Panc1 (cell line): Measurements from ENCODE around the gene ZNF316. TPM values are rescaled to one million over a fixed set of nuclear protein-coding genes. Genes with fewer than 3 reads are reported as not detected.

Experiments used
- ATAC-seq: fragments of 200-7000 bp; cut with Tn5 transposase; 2 replicates; pipeline ENCODE4 v1.9.1; 2020; ENCODE audit warnings: mild to moderate bottlenecking, moderate library complexity
- BruUV-seq: library from RNA; stranded (reverse); fragments of 400-500 nt; replicated peaks from 2 replicates; lab custom pipeline; 2021; lab: Mats Ljungman, UMichigan
- CTCF ChIA-PET: fragments of 300-600 bp; sonication (Branson Sonifier 250); formaldehyde crosslinking; loops from one replicate; lab custom pipeline; 2022; ENCODE audit warnings: antibody characterized with exemption; lab: Charles Lee
- POLR2A ChIA-PET: fragments of 300-600 bp; sonication (Branson Sonifier 250); formaldehyde crosslinking; loops from one replicate; lab custom pipeline; 2022; ENCODE audit warnings: antibody characterized with exemption; lab: Charles Lee
- DNase-seq: peaks from one replicate; pipeline ENCODE4 v3.0.0-alpha.2; 2010; ENCODE audit warnings: low read depth, low spot score
- H3K27ac ChIP-seq: 2 replicates; pipeline ENCODE4 v1.5.1; 2011; ENCODE audit warnings: mild to moderate bottlenecking, low read length, inconsistent platforms
- H3K27me3 ChIP-seq: fragments of 200-500 bp; sonication (Bioruptor generic); 2 replicates; pipeline ENCODE4 v1.6.0; 2014; ENCODE audit warnings: low read length, inconsistent platforms; ENCODE audit not compliant: control insufficient read depth, insufficient read depth
- H3K36me3 ChIP-seq: fragments of 200-500 bp; sonication (Bioruptor generic); 2 replicates; pipeline ENCODE4 v1.5.1; 2014; ENCODE audit warnings: inconsistent platforms, mild to moderate bottlenecking, low read length, moderate library complexity; ENCODE audit not compliant: control insufficient read depth, insufficient read depth
- H3K4me1 ChIP-seq: 2 replicates; pipeline ENCODE4 v1.5.1; 2011; ENCODE audit warnings: inconsistent platforms, mild to moderate bottlenecking, low read length, moderate library complexity; ENCODE audit not compliant: control insufficient read depth, insufficient read depth
- H3K4me3 ChIP-seq, 2 experiments: 2 replicates each; pipeline ENCODE4 v1.5.1; 2011 to 2012; ENCODE audit warnings: low read depth in 2 of 2, low read length in 2 of 2, mild to moderate bottlenecking in 2 of 2, inconsistent platforms in 1 of 2, moderate library complexity in 1 of 2
- H3K9me3 ChIP-seq: fragments of 200-500 bp; sonication (Bioruptor generic); 2 replicates; pipeline ENCODE4 v1.5.1; 2014; ENCODE audit warnings: low read depth, mild to moderate bottlenecking, inconsistent platforms, low read length, moderate library complexity; ENCODE audit not compliant: control insufficient read depth, insufficient read depth
- CTCF ChIP-seq: fragments of 450-650 bp; IDR thresholded peaks from 2 replicates; pipeline ENCODE4 v1.5.1; 2017; ENCODE audit warnings: mild to moderate bottlenecking
- POLR2AphosphoS5 ChIP-seq: IDR thresholded peaks from 2 replicates; pipeline ENCODE4 v1.6.1; 2012; ENCODE audit warnings: mild to moderate bottlenecking, low read depth, low read length, moderate library complexity
- REST ChIP-seq, 2 experiments: IDR thresholded peaks; 2 replicates each; pipeline ENCODE4 v1.6.1; 2011 to 2012; ENCODE audit warnings: low read depth in 2 of 2, control low read depth in 1 of 2, low read length in 1 of 2, mild to moderate bottlenecking in 1 of 2, moderate library complexity in 1 of 2; ENCODE audit not compliant: insufficient read depth in 1 of 2
- SIN3A ChIP-seq: IDR thresholded peaks from 2 replicates; pipeline ENCODE4 v1.6.1; 2012; ENCODE audit warnings: low read depth, mild to moderate bottlenecking, low read length, moderate library complexity, borderline replicate concordance; ENCODE audit not compliant: insufficient read depth
- TCF7L2 ChIP-seq: IDR thresholded peaks from 2 replicates; pipeline ENCODE4 v1.6.1; 2011; ENCODE audit warnings: mild to moderate bottlenecking, low read depth, low read length, inconsistent platforms
- in situ Hi-C: cut with HindIII; loops from 2 replicates; pipeline ENCODE4 v1.10.0; 2016; ENCODE audit warnings: low sequenced_read_pairs, low pct_unique_long_range_greater_than_20kb
- intact Hi-C: fragments of 100-400 bp; cut with micrococcal nuclease; formaldehyde crosslinking; loops from one replicate; pipeline ENCODE4 v1.10.0; 2022; ENCODE audit not compliant: unreplicated experiment
- total RNA-seq: library from RNA; stranded (reverse); gene quantifications from one replicate; pipeline ENCODE4 v1.2.1, GENCODE V29; 2021; ENCODE audit not compliant: unreplicated experiment

The ZNF316 gene
- total RNA-seq, 1 experiment from 2014 or later = 37.8 TPM

- no TSS peak for BruUV-seq
- Histone ChIP-seq H3K4me3 (peak within 1 kb of the TSS; percentile 40 to 46), H3K4me1 (no peaks in the 10 kb centered on the region; the same call in 1 of the 2 replicates), H3K9me3 (no peaks in the 10 kb centered on the region), H3K27ac (no peak within 1 kb of the TSS), H3K36me3 (no peaks in the 10 kb centered on the region), H3K27me3 (peaks cover 3% of the 10 kb centered on the region; the same call in 1 of the 2 replicates)
- ChIA-PET POLR2A (no interaction called here), CTCF (interaction anchor here (0.6 kb wide), 1 partner anchor 56 kb away, joined by 6 read pairs; no protein-coding TSS in a partner anchor)
- in situ Hi-C loops (no loop called here), intact Hi-C loops (no loop called here)
- TF ChIP-seq CTCF (no peak), SIN3A (no peak), TCF7L2 (no peak), POLR2AphosphoS5 (no peak), REST (IDR thresholded peaks at IDR 0.05; ENCODE audit: insufficient read depth in 1 of 2, low read depth in 2 of 2, low read length in 1 of 2) (no peak)
- no peak for DNase-seq
- ATAC-seq = peak; percentile 42; the same call in 1 of the 2 replicates
Observed at GRCh38 chr7:6614953-6615722, 22.0 kb upstream of the ZNF316 start, which contains the start of gene ZNF853. Gene ZNF853 (plus strand): TSS chr7:6615610. CDS start chr7:6616175, 565 bp downstream.

GRCh38 chr7:6615723-6616555 is 21.2 kb upstream of the ZNF316 start:
- no TSS peak for BruUV-seq
- intact Hi-C loops (no loop called here), in situ Hi-C loops (no loop called here)
- H3K27me3 ChIP-seq = peaks cover 3% of the 10 kb centered on the region; the same call in 1 of the 2 replicates
- TF ChIP-seq REST (IDR thresholded peaks at IDR 0.05; ENCODE audit: insufficient read depth in 1 of 2, low read depth in 2 of 2, low read length in 1 of 2) (no peak), CTCF (no peak), POLR2AphosphoS5 (no peak), SIN3A (no peak), TCF7L2 (no peak)
- CTCF ChIA-PET = interaction anchor here (0.6 kb wide), 1 partner anchor 57 kb away, joined by 6 read pairs; no protein-coding TSS in a partner anchor
- POLR2A ChIA-PET = no interaction called here
- ATAC-seq (peak; percentile 52), DNase-seq (no peak)
- peak overlapping the region; percentile 40 to 46 for H3K4me3 ChIP-seq
- H3K27ac ChIP-seq = no peak overlapping the region
- no peaks in the 10 kb centered on the region for H3K36me3 ChIP-seq
- no peaks in the 10 kb centered on the region for H3K9me3 ChIP-seq
- H3K4me1 ChIP-seq = no peaks in the 10 kb centered on the region; the same call in 1 of the 2 replicates
